Common myeloid progenitor, CD34-positive (primary cell): ENCODE measurements around the gene GRM1.

ENCODE experiments used
- CTCF ChIA-PET: fragments of 350-600 bp; sonication (Branson Sonifier 250); formaldehyde crosslinking; loops from one replicate; lab custom pipeline; 2021; ENCODE audit warnings: antibody characterized with exemption; lab: Charles Lee
- POLR2A ChIA-PET: fragments of 350-600 bp; sonication (Branson Sonifier 250); formaldehyde crosslinking; loops from one replicate; lab custom pipeline; 2021; ENCODE audit warnings: antibody characterized with exemption; lab: Charles Lee
- DNase-seq, 3 donors: peaks; one replicate each; pipeline versions ENCODE4 v3.0.0 to v3.0.0-alpha.2; 2013
- H3K27ac ChIP-seq, 2 experiments: 1 replicate in 1 of 2; 2 replicates in 1 of 2; pipeline ENCODE4 v1.7.0; 2013; ENCODE audit warnings: inconsistent platforms in 2 of 2, low read length in 2 of 2, mild to moderate bottlenecking in 2 of 2, low read depth in 1 of 2, moderate library complexity in 1 of 2; ENCODE audit not compliant: severe bottlenecking in 2 of 2, insufficient read depth in 1 of 2, poor library complexity in 1 of 2
- H3K27me3 ChIP-seq, 5 experiments: replicated peaks in 2 of 5; 1 replicate in 3 of 5; 2 replicates in 2 of 5; pipeline versions ENCODE4 v1.6.1 to v1.7.0; 2013; ENCODE audit warnings: low read length in 4 of 5, mild to moderate bottlenecking in 2 of 5, moderate library complexity in 2 of 5, inconsistent platforms in 1 of 5; ENCODE audit not compliant: insufficient read depth in 5 of 5, control insufficient read depth in 4 of 5
- H3K36me3 ChIP-seq, 4 experiments: 1 replicate in 2 of 4; 2 replicates in 2 of 4; pipeline versions ENCODE4 v1.6.1 to v1.7.0; 2013; ENCODE audit warnings: low read length in 3 of 4, control low read depth in 1 of 4, mild to moderate bottlenecking in 1 of 4; ENCODE audit not compliant: control insufficient read depth in 4 of 4, insufficient read depth in 4 of 4
- H3K4me1 ChIP-seq, 4 experiments: 1 replicate in 3 of 4; 2 replicates in 1 of 4; pipeline versions ENCODE4 v1.6.1 to v1.7.1; 2013; ENCODE audit warnings: low read length in 3 of 4, mild to moderate bottlenecking in 3 of 4, control low read depth in 1 of 4, inconsistent platforms in 1 of 4, moderate library complexity in 1 of 4; ENCODE audit not compliant: control insufficient read depth in 4 of 4, insufficient read depth in 4 of 4; ENCODE audit errors: control extremely low read depth in 1 of 4
- H3K4me3 ChIP-seq, 7 experiments: 1 replicate in 4 of 7; 2 replicates in 3 of 7; pipeline versions ENCODE4 v1.5.1 to v1.7.0; 2013; ENCODE audit warnings: mild to moderate bottlenecking in 7 of 7, low read length in 6 of 7, moderate library complexity in 6 of 7, inconsistent platforms in 2 of 7, low read depth in 2 of 7, control low read depth in 1 of 7; ENCODE audit not compliant: insufficient read depth in 4 of 7, control insufficient read depth in 1 of 7; ENCODE audit errors: extremely low read depth in 1 of 7
- H3K9me3 ChIP-seq, 5 experiments: 1 replicate in 4 of 5; 2 replicates in 1 of 5; pipeline versions ENCODE4 v1.6.1 to v1.7.1; 2013; ENCODE audit warnings: low read length in 4 of 5, mild to moderate bottlenecking in 2 of 5, inconsistent platforms in 1 of 5, low read depth in 1 of 5, moderate library complexity in 1 of 5; ENCODE audit not compliant: control insufficient read depth in 4 of 5, insufficient read depth in 2 of 5; ENCODE audit errors: control extremely low read depth in 1 of 5
- WGBS: methylation state at CpG from one replicate; pipeline ENCODE4 v1.1.5; 2013; ENCODE audit not compliant: insufficient coverage; 5-methylcytosine and 5-hydroxymethylcytosine counted together

GRM1 gene

GRCh38 chr6:146426516-146426915 is 397.7 kb downstream of the GRM1 start:
- no peak overlapping the region for H3K4me3 ChIP-seq
- ChIA-PET CTCF (no interaction called here), POLR2A (no interaction called here)
- DNase-seq: no peak
- H3K27ac ChIP-seq: no peak overlapping the region
- H3K9me3 ChIP-seq: no peaks in the 10 kb centered on the region
- no peaks in the 10 kb centered on the region for H3K27me3 ChIP-seq
- no peaks in the 10 kb centered on the region for H3K36me3 ChIP-seq
- 94% methylated on average over 6 of the region's 7 CpGs for WGBS
- H3K4me1 ChIP-seq: peaks cover 0 to 11% (median 4%) of the 10 kb centered on the region in 4 experiments

- H3K36me3 ChIP-seq: no peaks in the 10 kb centered on the region
- DNase-seq: no peak
- peaks cover 0 to 11% (median 8%) of the 10 kb centered on the region in 4 experiments for H3K4me1 ChIP-seq
- H3K27ac ChIP-seq: no peak overlapping the region
- POLR2A ChIA-PET: no interaction called here
- H3K4me3 ChIP-seq: no peak overlapping the region
- peaks cover 0 to 2% (median 0%) of the 10 kb centered on the region in 5 experiments for H3K27me3 ChIP-seq
- CTCF ChIA-PET: no interaction called here
- WGBS: 100% methylated on average over 4 of the region's 4 CpGs
- no peaks in the 10 kb centered on the region for H3K9me3 ChIP-seq
Measured at GRCh38 chr6:146429831-146430230, 401.0 kb downstream of the GRM1 start.

GRCh38 chr6:146433881-146434731 is 405.2 kb downstream of the GRM1 start:
- ChIA-PET CTCF (interaction anchor here (0.9 kb wide), 1 partner anchor 71 kb away, joined by 3 read pairs; no protein-coding TSS in a partner anchor), POLR2A (no interaction called here)
- Histone ChIP-seq H3K4me1 (peaks cover 0 to 12% (median 9%) of the 10 kb centered on the region in 4 experiments), H3K27ac (no peak overlapping the region), H3K36me3 (no peaks in the 10 kb centered on the region), H3K9me3 (no peaks in the 10 kb centered on the region), H3K27me3 (peaks cover 0 to 6% (median 2%) of the 10 kb centered on the region in 5 experiments), H3K4me3 (peak overlapping the region; percentile 32 to 80 (median 67))
- 8% methylated on average over 50 of the region's 59 CpGs for WGBS
- DNase-seq: peak; percentile 5 to 42 (median 24)

GRCh38 chr6:146434732-146435390 is 406.0 kb downstream of the GRM1 start:
- CTCF ChIA-PET: interaction anchor here (0.9 kb wide), 1 partner anchor 70 kb away, joined by 3 read pairs; no protein-coding TSS in a partner anchor
- H3K4me1 ChIP-seq: peaks cover 2 to 12% (median 9%) of the 10 kb centered on the region in 4 experiments
- WGBS: 59% methylated on average over 13 of the region's 15 CpGs
- H3K36me3 ChIP-seq: no peaks in the 10 kb centered on the region
- H3K9me3 ChIP-seq: no peaks in the 10 kb centered on the region
- POLR2A ChIA-PET: no interaction called here
- H3K4me3 ChIP-seq: peak overlapping the region; percentile 32 to 80 (median 67)
- H3K27me3 ChIP-seq: peaks cover 0 to 6% (median 2%) of the 10 kb centered on the region in 5 experiments
- no peak for DNase-seq
- no peak overlapping the region for H3K27ac ChIP-seq

GRCh38 chr6:146441907-146442306 is 413.0 kb downstream of the GRM1 start:
- no peak for DNase-seq
- no peak overlapping the region for H3K27ac ChIP-seq
- ChIA-PET CTCF (no interaction called here), POLR2A (no interaction called here)
- 60% methylated on average over 1 of the region's 2 CpGs for WGBS
- no peaks in the 10 kb centered on the region for H3K9me3 ChIP-seq
- H3K36me3 ChIP-seq: no peaks in the 10 kb centered on the region
- no peaks in the 10 kb centered on the region for H3K27me3 ChIP-seq
- no peak overlapping the region for H3K4me3 ChIP-seq
- peaks cover 0 to 3% (median 0%) of the 10 kb centered on the region in 4 experiments for H3K4me1 ChIP-seq

GRCh38 chr6:146444189-146444588 is 415.3 kb downstream of the GRM1 start:
- Histone ChIP-seq H3K36me3 (no peaks in the 10 kb centered on the region), H3K27ac (no peak overlapping the region), H3K4me3 (no peak overlapping the region), H3K9me3 (peaks cover 0 to 2% (median 0%) of the 10 kb centered on the region in 5 experiments), H3K4me1 (peaks cover 0 to 3% (median 0%) of the 10 kb centered on the region in 4 experiments), H3K27me3 (no peaks in the 10 kb centered on the region)
- CTCF ChIA-PET: no interaction called here
- WGBS: 94% methylated on average over 2 of the region's 5 CpGs
- DNase-seq: no peak
- POLR2A ChIA-PET: no interaction called here

GRCh38 chr6:146445233-146445632 is 416.4 kb downstream of the GRM1 start:
- CTCF ChIA-PET: no interaction called here
- Histone ChIP-seq H3K9me3 (peaks cover 0 to 2% (median 0%) of the 10 kb centered on the region in 5 experiments), H3K36me3 (no peaks in the 10 kb centered on the region), H3K27ac (no peak overlapping the region), H3K4me3 (no peak overlapping the region), H3K27me3 (no peaks in the 10 kb centered on the region), H3K4me1 (no peaks in the 10 kb centered on the region)
- DNase-seq: no peak
- POLR2A ChIA-PET: no interaction called here
- WGBS: 80% methylated on average over 2 of the region's 4 CpGs
